Epidermal melanocyte (primary cell): ENCODE results near the gene SEMA5B.

ENCODE experiments used
- DNase-seq: peaks from one replicate; pipeline ENCODE4 v3.0.0; 2011; ENCODE audit warnings: low spot score; ENCODE audit not compliant: insufficient read length

SEMA5B gene

DNA sequence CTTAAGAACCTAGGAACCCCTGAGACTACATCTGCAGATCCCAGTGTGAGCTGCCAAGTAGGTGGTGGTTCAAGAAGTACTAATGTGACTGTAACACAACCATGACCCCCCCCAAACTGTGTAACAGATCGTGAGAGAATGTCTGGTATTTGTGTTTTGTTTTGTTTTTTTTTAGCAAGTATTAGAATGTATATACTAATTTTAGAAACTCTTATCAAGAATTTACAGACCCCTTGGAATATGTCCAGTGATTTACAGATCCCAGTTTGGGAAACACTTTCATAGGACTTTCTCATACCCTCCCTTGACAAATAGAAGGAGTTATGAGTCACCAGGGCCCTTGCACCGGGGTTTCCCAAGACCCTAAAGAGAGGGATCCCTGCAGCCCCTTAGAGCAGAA is 79.8 kb downstream of the SEMA5B start:
- DNase-seq: no peak

DNA sequence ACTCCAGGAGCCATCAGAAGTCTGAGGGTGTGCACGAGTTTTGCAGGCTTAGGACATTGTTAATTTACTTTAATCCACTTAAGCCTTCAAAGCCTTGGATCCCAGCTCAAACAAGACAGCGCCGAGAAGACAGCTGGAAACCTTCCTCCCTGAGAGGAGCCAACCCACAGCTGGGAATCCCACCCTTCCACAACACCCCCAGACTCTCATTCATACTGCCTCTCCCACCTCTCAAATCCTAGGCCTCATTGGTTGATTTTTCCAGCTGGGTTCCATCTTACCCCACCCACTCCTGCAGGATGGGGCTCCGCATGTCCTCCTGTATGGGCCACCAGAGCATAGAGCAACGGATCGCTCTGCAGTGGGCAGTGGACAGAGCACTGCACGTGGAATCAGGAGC is 80.4 kb downstream of the SEMA5B start:
- DNase-seq: no peak

DNA sequence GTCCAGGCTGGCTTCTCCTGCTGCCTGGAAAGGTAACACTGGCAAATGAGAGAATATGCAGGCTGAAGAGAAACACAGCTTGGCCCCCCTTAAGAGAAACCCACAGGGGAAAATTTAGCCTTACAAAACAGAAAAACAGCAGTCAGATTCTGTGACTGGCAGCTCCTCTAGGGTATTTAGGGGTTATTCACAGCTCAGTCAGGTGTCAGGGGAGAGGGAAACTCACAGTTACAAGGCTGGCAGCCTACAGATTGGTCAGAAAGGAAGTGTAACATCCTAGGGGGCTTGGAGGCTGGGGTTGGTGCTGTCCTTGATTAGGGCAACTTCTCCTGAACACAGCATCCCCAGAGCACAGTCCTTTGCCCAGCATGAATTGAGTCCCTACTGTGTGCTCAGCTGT is 81.4 kb downstream of the SEMA5B start:
- DNase-seq: no peak

DNA sequence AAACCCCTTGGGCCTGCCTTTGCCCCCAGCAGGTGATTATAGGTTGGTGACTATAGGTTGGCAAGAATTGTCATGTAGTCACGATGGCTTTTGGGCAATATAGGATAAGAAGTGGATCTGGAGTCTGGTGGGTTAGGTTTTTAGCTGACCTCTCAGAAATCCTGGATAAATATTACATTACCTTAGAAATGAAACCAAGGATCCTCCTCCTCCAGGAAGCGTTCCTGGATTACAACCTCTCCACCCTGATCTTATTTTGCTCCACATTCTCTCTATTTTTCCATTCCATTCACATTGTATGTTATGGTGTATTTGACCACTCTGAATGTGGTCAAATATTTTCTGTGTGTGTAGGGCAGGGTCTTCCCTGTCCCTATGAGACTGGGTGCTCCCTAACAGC is 82.3 kb downstream of the SEMA5B start:
- no peak for DNase-seq

DNA sequence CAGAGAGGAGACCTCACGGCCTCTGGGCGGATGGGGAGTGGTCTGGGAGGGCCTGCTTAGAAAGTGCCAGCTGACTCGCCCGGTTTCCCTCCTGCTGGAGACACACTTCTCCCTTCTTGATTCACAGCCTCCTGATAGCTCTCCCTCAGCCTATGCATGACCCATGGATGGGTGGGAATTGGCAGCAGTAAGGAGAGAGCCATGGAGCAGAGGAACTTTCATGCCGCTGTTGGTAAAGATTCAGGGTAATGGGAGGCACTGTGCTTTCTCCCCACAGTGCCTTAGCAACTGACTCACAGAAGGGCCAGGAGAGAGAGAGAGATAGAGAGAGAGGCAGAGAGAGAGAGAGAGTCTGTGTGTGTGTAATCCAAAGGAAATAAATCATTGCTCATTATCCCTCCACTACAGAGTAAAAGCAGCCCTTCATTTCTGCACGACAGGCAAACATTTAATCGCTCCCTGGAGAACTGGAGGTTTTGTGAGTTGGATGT is 82.8 kb downstream of the SEMA5B start:
- no peak for DNase-seq

DNA sequence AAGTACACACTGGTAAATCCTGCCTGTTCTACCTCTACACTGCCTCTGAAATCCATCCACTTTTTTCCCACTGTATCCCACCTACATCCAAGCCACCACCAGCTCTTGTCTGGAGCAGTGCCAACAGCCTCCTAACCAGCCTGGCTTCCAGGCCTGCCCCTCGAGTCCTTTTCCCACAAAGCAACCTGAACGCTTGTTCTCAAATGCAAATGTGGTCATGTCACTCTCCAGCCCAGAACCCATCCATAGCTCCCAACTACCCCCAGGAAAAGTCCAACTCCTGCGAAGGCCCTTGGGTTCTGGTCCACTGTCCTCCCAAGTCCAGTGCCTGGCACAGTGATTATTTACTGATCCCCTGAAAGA is 83.8 kb downstream of the SEMA5B start:
- no peak for DNase-seq

DNA sequence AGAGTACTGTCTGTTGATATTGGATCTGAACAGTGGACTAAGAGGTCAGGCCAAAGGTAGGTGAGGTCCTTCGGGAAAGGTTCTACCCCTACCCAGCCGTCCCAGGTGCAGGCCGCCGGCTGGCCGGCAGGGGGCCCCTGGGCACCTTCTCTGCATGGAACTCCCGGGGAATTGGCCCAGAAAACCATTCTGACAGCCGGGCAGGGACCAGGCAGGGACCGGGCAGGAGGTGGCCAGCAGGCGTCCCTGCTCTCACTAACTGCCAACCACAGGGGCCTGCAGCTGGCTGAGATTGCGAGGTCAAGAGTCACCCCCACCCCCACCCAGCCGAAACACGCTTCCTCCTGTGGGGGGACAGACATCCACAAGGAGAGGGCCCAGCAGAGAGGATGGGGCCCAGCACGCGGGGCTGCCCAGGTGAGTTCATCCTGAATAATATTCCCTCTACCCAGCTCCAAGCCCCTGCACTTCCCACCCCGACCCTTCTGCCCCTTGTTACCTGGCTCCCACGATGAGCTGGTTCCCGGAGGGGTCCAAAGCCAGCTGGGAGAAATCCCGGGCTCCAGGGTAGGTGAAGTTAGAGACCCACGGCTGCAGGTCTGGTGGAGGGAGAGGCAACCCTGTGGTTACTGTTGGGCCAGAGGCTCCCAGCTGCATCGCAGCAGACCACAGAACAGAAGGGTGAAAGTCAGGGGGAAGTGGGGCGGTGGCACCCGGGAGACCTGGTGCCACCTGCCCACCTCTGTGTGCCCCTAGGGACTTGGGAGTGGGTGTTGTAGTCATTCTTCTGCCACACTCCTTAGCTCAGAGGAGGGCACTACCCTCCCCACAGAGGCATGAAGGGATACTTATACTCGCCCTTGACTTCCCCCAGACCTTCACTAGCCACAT is 84.4 kb downstream of the SEMA5B start:
- peak; percentile 66 for DNase-seq

DNA sequence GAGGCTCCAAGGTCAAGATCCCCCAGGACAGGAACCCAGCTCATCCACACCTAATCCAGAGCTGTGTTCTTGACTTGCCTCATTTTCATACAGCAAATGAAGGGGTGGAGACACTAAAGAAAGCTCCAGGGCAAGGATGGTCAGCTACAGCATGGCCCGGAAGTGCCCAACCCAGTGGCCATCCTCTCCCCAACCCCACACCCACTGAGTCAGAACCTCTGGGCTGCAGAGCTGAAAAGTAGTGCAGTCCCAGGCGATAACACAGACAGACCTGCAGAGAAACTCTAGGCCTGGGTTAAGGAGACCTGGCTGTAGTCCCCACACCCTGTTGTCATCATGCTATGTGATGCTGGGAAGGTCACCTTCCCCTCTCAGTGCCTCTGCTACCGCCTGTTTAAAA is 85.3 kb downstream of the SEMA5B start:
- DNase-seq: no peak

DNA sequence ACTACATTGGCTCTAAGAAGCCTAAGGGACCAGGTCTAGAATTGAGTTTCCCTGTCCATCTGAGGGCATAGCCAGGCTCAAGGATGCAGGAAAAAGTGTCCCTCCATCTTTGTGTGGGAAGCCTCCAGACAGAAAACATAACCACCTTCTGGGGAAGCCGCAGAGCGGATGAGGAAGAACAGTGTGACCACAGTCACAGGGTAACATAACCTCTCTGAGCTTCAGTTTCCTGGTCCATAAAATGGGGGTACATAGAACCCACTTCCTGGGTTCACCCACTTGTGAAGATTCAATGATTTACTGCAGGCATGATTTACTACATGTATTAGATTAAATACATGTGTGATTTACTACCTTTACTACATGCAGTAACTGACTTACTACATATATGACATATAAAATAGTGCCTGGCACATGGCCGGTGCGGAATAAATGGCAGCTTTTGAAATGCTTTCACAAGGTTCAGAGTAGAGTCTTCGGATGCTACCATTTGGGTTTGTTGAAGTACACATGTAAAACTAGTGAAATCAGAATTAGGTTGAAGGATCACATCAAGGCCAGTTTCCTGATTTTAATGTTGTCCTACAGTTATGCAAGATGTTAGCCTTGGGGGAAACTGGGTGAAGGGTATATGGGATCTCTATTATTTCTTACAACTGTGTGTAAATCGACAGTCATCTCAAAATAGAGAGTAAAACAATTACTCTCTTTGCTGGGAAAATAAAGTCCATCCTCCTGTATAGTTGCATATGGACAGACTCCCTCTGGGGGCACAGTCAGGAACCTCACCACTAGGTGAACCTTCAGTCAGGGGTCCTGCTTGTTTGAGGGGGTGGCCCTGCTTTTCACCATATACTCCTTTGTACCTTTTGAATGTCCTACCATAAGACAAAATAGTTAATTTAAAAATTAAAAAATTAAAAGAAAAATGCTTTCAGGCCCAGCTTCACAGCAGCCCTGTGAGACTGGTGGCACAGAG is 86.0 kb downstream of the SEMA5B start:
- no peak for DNase-seq

DNA sequence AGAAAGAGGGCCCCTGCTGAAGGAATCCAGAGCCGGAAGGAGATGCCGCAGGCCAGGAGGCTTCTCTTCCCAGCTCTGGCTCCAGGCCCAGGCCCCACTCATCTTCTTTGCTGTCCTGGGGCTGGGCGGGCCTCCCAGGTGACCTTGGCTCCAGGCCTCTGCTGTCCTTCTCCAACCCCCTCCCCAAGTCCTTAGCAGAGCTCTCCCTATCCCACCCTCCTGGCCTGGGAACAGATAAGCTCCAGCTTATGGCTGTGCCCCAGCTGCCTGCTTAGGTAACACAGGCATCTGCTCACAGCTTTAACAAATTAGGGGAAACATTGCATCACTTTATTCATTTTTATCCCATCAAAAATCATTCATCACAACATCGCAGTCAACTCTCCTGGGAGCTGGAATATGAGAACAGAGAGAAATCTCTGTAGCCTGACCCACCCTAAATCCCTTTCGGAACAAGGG is 86.9 kb downstream of the SEMA5B start:
- no peak for DNase-seq

DNA sequence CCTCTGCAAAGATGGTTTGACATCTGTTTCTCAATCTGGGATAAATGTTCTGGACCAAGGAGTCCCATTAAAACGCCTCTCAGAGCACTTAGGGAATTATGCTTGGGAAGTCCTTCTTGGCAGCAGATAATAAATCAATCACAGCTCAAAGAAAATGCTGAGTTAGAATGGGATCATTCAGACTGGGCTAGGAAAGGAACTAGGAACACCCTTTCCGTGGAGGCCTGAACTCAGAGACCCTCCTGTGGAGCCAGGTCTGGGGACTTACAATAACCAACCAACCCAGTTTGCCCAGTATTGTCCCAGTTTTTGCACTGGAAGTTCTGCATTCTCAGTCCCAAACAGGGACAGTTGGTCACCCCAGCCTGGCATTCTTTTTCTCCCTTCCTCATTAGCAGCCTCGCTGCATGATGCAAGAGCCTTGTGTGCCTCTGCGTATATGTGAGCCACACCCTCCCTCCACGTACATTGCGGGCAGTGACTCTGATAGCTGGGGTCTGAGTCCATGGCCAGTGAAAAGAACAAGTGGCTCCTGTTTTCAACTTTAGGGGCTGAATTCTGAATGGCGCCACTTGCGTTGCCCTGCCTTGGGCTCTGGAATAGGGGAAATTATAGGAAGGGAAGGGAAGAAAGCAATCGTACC is 88.7 kb downstream of the SEMA5B start:
- no peak for DNase-seq

DNA sequence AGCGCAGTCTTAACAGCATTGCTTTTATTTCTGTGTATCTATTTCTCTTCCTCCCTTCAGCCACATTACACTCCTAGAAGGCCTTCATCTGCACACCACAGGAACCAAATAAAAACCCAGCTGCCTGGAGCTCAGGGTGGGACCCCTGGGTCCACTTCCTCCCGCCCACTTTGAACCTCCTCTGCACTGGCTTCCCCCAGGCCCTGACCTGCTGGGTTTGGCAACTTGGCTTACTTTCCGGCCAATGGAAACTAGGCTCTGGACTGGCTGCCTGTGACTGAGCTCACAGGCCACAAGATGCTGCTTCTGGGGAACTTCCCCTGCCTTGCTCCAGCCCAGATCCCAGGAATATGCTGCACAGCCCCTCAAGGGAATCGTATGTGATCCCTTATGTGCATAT is 89.8 kb downstream of the SEMA5B start:
- no peak for DNase-seq

DNA sequence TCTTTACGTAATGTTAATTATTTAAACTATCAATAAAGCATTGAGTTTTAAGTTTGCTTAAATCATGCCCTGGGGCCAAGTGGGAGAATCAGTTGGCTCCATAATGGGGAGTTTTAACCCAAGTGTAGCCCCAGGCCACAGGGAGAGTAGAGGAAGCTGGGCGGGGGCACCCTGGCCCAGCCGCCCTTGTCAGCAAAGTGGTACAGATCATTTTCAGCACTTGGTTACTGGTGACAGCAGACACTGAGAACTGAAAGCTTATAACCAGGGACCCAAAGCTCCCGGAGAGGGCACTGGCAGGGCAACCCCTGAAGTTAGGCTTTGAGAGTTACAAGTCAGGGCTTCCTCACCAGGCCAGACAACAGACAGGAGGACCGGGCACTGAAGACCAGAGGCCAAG is 90.6 kb downstream of the SEMA5B start:
- no peak for DNase-seq

DNA sequence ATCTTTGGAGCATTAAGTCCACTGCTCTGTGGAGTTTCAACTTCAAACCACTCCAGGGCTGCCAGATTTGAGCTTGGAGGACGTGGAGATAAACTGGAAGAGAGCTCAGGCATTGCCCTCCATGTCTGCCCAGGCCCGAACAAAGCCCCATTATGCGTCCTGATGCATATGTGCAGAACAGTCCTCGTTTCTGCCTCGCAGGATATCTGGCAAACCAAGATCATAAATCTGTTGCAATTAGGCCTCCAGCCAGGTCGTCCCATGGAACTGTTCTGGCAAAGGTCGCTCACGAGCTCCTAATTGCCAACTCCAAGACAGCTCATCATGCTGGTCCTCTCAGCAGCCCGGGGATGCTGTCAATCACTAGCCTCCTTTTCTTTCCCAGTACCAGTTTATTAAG is 91.2 kb downstream of the SEMA5B start:
- peak; percentile 77 for DNase-seq

DNA sequence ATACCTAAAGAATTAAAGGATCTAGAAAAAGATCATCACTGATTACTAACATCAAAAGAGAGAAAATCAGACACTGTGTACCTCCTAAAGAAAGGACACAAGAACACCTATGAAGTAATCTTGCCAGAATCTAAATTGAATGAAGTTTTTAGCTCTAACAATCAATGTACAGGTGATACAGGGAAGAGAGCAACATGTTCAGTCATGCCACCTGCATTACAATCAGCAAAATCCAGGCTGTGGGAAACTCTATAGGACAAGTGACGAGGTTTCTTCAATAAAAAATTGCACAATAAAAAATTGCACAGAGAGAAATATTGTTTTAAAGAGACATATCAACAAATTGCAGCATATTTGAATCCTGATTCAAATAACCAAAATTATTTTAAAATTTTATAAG is 93.3 kb downstream of the SEMA5B start:
- DNase-seq: no peak

DNA sequence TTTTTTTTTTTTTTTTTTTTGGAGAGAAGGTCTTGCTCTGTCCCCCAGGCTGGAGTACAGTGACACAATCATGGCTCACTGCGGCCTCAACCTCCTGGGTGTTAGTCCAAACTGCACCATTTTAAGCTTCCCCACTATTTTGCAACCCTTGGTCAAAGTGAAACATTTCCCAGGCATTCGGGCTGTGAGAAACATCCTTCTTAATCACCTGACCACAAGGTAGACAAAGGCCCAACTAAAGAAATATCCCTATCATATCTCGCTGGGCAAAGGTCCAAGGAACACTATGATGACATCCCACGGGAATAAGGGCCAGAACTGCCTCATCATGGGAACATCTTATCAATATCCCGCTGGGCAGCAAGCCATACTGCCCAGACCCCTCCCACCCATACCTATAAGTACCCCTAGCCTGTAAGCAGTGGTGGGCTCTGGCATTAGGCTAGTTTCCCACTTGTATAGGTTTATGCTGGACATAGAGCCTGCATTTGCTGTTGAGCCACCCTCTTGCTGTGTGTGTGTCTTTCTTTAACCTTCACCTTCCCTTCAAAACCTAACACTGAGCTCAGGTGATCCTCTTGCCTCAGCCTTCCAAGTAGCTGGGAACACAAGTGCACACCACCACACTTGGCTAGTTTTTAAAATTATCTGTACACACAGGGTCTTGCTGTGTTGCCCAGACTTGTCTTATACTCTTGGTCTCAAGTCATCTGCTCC is 95.2 kb downstream of the SEMA5B start:
- DNase-seq: no peak

DNA sequence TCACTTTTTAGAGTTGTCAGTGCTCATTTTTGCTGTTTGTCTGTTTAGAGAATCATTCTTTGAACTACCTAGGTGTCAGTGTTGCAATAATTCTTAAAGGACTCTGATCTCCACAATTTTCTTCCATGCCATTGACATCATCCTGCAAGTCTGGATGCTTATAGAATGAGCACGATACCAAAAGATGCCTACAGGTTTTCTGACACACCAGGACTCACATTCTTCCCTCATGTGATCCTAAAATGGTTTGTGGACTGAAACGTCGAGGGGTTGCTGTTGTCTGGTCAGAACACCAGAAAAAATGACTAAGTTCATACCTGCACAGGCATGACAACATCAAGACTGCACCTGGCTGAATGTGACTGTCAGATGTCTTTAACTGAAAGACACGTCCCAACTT is 95.9 kb downstream of the SEMA5B start:
- DNase-seq: no peak

DNA sequence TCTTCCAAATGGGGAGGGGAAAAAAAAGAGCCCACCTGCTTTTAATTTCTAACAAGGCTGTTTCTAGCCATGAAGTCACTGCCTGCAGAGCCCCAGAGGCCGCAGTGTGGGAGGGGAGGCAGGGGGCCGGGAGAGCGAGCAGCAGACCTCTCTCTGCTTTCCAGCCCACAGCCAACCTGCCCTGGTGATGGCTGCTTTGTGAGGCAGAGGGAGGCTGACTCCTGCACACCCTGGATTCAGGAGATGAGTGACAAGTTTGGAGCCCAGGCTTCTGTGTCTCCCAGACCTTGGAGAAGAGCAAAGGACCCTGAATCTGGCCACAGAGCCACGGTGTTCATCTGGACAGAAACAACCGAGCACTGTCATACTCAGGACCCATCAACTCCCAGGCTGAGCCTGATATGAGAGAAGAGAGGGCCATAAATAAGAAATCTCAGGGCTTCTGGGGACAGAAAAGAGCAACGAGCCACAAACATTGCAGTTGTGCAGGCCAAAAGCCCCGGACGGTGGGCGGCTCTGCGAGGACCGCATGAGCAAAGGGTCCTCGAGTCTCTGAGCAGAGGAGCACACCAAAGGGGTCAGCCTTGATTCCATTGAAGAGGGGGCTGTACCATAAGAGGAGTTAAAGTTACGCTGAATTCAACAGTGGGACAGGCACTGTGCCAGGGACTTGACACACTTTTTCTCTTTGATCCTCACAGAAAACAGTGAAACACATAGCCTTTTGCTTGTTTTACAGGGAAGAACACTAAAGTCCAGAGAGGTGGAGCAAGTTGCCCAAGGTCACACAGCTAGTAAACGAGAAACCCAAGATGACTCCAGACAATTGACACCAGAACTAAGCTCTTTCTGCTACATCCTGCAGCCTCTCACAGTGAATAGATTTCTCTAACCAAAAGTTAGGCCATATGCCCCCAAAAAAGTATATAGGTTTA is 97.2 kb downstream of the SEMA5B start:
- no peak for DNase-seq

DNA sequence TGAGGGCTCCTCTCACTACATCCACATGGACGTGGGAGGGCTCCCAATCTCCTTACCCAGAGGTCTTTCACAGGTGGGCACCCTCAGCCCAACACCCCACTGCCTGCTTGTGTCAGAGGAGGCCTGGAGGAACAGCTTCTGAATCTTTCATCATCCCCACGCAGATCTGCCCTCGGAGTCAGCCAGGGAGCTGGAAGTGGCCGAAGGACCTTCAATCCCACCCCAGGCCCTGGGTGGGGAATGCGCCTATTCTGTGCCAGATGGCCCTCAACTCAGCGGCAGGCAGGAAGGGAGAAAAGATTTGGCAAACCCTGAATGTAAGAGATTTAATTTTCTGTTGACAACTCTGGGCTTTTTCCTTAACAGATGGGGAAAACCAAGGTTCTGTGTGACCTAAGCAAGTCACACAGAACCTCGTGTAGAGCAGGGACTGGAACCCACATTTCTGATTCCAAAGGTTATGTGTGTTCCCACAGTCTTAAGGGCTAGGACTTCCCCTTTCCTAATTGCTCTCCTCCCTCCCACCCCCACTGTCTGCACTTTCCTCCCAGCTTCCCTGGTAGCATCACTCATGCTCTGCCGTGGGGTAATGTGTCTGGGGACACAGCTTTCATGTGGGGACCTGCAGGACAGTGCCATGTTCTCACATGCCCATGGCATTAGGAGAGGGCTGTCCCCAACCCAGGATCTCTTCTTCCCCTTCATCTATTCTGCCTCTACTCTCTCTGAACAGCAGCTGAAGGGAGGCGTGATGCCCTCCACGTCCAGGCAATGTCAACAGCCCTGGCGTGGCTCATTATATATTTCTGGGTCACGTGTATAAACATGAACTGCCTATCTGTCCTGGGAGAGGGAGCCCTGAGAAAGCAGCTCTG is 98.1 kb downstream of the SEMA5B start:
- no peak for DNase-seq
